GM21367 (cell line): ENCODE data around the gene PLCB2.

Source experiments
- ATAC-seq: cut with Tn5 transposase; IDR thresholded peaks from one replicate; pipeline ENCODE4 v1.9.1; 2021; ENCODE audit not compliant: unreplicated experiment

The PLCB2 gene

GRCh38 chr15:40340740-40341400 is 33.1 kb upstream of the PLCB2 start, which contains the start of gene CCDC9B:
Gene CCDC9B (minus strand): TSS chr15:40340939. CDS start chr15:40340819, 120 bp downstream.
- ATAC-seq, result no peak

GRCh38 chr15:40340038-40340739 is 32.5 kb upstream of the PLCB2 start:
- ATAC-seq, result no peak

DNA sequence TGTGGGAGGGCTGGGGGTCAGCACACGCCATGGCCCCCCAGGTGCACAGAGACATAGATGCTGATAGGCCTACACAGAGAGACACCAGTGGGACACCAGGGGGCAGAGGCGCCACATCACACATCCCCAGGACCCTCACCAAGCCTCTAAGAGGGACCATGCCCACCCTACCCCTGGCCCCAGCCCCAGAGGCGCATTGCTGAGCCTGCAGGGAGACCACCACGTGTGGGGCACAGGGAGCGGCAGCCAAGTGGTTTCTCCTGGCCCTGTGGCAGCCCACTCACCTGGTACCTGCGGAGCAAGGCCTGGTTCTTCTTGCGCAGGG is 31.8 kb upstream of the PLCB2 start:
- ATAC-seq, result no peak

DNA sequence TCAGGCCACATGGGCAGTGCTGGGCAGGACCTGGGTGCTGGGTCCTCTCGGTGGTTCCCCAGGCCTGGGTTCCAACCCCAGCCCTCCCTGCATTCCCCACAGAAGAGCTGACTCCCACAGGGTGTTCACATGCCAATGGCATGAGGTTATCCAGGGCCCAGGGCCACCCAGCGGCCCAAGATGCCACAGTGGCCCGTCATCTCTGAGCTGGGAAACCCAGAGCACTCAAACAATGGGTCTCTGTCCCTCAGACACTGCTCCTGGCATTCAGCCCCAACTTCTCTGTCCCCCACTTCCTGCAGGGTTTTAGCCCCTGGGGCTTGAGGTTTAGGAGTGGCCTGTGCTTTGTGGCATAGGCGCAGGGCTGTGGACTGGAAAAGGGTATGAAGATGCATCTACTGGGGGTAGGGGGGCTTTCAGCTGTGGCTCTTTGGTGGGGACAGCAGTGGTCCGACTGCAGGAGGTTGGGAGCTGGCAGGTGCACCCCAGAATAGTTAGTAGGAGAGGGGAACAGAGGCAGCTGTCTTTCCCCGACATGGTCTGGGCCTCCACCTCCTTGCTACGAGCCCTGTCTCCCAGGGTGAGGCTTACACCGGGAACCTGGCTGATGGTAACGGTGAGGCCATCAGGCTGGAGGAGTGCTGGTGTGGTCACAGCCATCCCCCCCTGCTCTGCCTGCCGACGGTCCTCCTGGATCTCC is 31.3 kb upstream of the PLCB2 start:
- no peak for ATAC-seq

DNA sequence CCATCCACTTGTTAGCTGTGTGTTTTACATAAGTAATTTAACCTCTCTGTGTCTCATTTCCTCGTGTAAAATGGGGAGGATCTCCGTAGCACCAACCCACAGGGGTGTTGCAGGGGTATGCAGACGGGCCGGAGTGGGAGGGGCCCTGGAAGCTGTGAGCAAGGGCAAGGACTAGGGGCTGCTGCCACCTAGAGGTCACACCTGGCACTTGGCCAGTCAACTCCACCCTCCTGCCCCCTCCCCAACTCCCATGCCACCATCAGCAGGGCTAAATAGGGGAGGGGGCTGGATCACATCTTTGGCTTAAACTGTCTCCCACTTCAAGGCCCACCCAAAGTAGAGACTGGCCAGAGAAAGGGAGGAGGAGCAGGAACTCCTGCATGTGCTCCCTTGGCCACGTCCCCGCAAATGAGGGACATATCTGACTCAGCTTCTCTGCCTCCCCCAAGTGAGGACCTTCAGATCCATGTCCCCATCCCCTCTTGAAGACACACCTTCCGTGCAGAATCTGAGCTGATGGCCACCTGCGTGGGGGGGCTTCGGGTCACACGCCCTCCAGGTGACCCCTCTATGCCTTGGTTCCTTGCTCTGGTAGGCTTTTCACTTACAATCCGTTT is 30.4 kb upstream of the PLCB2 start:
- ATAC-seq, result no peak

DNA sequence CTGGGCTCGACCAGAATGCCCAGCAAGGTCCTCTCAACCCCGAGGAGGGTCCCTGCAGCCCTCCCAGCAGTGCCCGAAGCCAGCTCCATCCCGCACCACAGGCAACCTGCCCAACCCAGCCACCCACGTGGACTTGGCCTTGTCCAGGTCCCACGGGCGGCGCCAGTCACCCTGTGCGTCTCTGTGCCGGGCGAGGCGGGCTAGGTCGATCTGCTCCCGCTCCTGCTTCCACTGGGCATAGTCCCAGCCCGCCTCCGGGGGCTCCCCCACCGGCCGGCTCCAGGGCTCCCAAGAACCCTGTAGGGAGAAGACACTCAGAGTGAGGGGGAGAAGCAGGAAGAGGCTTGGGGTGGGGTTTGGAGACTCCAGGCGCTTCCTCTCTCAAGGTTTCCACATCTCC is 29.9 kb upstream of the PLCB2 start:
- ATAC-seq, result no peak

DNA sequence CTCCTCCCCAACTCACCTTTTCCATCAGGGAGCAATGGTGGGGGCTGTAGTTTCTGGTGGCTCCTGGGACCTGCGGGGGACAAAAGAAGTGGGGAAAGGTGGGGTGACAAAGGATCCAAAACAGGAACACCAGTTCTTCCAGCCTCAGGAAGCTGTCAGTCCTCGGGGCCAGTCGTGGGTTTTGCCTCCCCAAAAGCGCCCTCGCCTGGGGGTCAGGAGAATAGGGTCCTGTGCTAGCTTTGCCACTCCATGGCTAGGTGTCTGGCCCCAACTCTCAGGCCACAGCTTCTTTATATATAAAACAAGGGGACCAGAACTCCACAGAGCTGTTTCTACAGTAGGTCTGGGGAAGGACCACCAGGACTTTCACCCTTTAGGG is 29.0 kb upstream of the PLCB2 start:
- no peak for ATAC-seq

DNA sequence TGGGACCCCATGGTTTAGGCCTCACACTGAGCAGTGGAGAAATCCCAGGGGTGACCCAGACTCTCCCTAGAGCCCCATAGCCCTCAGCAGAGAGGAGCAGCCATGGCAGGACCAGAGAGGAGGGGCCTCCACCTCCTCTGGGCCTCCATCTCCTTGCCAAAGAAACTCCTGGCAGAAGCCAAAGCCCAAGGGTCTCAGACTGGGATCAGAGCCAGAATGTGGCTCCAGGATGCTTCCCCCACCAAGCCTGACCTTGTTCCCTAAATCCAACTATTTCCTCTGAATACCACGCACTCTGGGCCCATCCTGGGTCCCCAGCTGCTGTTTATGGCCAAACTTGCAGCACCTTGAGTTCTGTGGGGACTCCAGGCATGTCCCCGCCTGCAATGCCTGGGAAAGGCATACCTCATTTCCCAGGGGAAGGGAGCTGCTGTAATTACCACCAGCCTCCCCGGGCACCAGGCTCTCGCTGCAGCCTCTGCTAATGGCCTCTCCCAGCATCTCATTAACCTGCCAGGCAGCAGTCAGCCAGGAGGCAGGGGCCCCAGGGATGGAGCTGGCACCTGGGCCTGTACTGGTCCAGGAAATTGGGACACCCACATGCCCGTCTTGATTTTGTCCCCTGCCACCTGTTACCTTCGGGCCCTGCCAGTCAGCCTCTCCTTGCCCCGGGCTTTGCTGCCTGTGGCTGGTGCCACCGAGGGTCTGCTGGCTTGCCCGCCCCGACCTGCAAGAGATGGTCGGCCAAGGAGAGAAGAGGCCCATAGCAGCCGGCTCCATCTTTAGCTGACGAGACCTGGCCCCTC is 28.4 kb upstream of the PLCB2 start:
- ATAC-seq, result no peak

DNA sequence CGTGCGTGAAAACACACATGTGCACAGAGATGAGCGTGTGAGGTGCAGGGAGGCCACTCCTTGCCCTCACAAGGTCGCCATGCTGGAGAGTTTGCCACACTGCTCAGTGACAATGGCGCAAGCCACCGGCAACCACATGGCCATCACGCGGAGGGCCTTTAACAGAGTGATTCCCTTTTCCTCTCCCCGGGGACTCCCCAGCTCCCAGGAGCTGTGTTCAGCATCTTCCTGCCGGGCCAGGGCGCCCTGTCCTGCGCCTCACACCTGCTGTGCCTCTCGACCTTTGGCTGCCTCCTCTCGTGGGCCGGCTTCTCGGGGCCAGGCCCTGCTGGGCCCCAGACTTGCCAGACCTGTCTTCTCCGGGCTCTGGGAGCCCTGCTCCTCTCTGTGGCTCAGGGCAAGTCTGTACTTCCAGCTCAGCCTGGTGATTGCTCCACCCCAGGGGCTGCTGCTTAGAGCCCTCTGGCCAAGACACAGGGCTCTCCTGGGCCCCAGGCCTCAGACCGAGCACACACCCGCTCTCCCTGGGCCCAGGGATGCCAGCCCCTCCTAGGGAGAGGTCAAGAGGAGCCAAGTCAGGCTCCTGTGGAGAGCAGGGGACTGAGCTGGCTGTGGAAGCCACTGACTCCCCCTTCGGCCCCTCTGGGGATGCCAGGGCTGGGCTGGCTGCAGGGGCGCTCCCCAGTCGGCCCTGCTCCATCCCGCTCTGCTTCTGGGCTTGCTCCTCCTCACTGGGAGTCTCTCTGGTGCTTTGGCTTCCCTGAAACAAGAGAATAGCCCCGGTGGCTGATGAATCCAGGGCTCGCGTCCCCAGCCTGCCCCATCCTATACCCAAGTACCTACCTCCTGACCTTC is 27.4 kb upstream of the PLCB2 start:
- ATAC-seq, result no peak

DNA sequence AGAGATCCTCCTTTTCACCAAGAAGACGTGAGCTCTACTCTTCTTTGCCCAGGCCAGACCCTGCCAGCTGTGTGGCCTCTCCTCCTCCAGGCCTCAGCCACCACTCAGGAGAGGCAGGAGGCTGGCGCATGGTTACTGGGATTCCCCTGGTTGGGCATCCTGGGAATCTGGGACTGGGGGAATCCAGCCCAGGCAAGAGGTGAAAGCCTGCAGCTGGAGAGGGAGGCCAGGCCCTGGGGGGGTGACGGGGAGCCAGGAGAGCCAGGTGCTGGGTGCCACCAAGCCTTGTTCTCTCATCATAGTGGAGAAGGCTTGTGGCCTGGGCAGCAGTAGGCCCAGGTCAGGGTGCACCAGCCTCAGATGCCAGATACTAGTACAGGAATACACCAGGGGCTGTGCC is 26.8 kb upstream of the PLCB2 start:
- no peak for ATAC-seq

DNA sequence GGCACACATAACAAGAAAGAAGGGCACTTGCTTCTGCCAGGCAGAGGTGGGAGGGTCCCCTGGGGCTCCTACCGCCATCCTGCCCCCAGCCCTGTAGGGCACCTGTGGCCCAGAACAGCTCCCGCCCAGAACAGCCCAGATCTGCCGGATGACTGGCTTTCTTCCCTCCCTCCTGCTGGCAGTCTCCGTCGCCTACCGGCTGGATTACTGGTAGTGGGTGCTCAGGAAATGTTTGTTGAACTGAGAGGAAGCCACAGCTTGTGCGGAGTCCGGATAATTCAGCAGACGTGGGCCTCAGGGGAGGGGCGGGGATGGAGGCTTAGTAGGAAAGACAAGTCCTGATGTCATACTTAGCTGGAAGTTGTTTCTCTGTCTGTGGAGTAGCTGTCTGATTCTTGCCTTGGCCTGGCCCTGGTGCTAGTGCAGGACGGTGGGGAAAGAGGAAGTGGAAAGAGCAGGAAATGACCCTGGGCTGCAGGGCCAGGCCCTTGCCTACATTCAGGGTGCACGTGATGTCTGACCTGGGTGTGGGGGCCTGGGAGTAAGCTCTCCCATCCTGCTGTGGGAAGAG is 26.3 kb upstream of the PLCB2 start:
- no peak for ATAC-seq

DNA sequence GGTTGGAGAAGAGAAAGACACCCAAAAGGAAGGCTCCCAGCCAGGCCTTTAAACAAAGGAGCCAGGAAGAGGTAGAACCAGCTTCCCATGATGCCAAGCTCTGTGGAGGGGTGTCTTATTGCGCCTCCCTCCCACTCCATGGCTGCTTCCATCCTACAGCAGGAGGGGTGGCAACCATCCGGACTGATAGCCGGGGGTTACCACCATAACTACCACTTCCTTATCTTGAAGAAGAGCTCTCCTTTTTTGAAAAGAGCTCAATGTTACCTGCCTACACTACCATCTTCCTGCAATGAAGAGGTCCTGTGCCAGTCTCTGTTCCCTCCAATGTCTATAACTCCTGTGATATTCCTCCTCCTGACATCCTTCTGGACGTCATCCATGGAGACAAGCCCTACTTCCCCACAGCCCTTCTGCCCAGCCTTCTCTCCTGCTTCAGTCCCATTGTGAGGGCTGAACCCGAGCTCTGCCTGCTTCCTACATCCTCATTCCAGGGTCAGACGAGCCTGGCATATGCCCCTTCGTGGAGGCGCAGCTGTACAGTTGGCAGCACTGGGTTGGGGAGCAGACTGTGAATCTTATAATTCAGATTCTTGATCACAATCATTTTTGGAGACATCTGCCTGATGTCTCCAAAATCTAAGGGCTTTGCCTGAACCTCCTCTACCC is 24.5 kb upstream of the PLCB2 start:
- ATAC-seq, result no peak

DNA sequence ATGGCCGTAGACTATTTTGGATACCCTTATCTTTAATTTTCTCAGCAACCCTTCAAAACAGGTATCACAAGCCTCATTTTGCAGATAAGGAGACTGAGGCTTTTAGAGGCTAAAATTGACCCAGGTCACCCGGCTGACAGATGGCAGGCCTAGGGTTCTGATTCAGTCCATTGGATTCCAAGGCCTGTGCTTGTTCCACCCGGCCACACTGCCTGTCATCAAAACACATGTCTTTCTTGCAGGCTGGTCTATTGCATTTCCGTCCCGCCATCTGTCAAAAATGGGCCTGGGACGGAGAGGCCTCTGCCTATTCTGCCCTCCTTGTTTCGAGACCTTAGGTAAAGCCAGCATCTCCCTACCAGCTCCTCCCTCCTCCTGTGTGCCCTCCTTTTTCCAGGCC is 23.9 kb upstream of the PLCB2 start:
- ATAC-seq, result no peak

DNA sequence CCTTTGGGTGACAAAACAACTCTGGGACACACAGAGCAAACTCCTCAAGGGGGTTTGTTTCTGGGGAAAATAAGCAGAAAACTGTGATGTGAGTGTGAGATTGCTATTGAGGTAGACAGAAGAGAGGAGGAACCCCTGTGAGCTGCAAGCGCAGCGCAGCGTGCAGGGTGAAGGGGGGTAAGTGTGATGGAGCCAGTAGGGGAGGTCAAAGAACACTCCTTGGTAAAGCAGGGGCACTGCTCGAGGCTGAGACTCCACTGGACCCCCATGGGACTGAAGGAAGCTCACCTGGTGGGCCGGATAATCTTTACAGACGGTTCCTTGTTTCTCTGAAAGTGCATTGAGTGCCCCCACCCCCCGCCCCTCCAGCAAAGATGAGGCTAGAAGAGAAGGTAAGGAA is 23.3 kb upstream of the PLCB2 start:
- ATAC-seq, result no peak

- no peak for ATAC-seq
These were observed 22.7 kb upstream of the PLCB2 start for GRCh38 chr15:40330368-40330836.

- ATAC-seq, result no peak
These were observed 22.1 kb upstream of the PLCB2 start for GRCh38 chr15:40329804-40330203.

GRCh38 chr15:40328751-40329150 is 21.0 kb upstream of the PLCB2 start:
- no peak for ATAC-seq

DNA sequence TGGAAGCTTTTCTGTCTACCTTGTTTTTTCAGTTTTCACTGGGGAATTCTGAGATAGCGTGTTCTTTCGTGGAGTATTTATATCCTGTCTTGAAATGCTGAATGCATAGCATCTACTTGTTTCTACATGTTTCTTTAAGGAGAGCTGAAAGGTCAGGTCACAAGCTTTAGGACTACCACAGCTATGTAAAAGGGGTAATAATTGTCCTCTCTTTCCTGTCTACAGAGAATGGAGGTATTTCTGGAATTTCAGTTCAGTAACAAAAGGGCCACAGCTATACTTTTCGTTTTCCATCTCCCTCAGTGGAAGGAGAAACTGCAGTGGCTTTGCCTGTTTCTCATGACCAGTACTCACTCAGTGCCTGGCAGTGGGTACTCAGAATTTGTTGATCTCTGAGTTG is 20.4 kb upstream of the PLCB2 start:
- ATAC-seq, result no peak

- no peak for ATAC-seq
These were observed 19.7 kb upstream of the PLCB2 start for GRCh38 chr15:40327457-40327856.
